ENCODE measurements around the gene SHANK1.
"Not testable (repeated sequence)": the region's sequence is repeated elsewhere in the genome, so short reads cannot be mapped to it uniquely, and the experiment has no call there.

Gene SHANK1

GRCh38 chr19:50756244-50756643 is 36.6 kb upstream of the SHANK1 start:
- H2AFZ ChIP-seq (ENCODE audit: low read length); H3K4me2 ChIP-seq (ENCODE audit: low read depth, low read length, poor library complexity, severe bottlenecking); H3F3A ChIP-seq (ENCODE audit: low read depth); H3K27me3 ChIP-seq (ENCODE audit: insufficient read depth, low read length, poor library complexity, severe bottlenecking); H3K9me3 ChIP-seq (ENCODE audit: insufficient read depth, low read depth, low read length); H3K79me2 ChIP-seq (ENCODE audit: insufficient read depth, low read length); H3K9me2 ChIP-seq (replicated peaks; ENCODE audit: low read depth, low read length); H3K4me3 ChIP-seq (ENCODE audit: low read length, poor library complexity, severe bottlenecking); H3K4me1 ChIP-seq (ENCODE audit: insufficient read depth, low read length, poor library complexity, severe bottlenecking); H3K36me3 ChIP-seq (ENCODE audit: insufficient read depth, low read length); H3K9ac ChIP-seq (ENCODE audit: low read depth, low read length, poor library complexity, severe bottlenecking); H4K20me1 ChIP-seq (ENCODE audit: insufficient read depth, low read length, poor library complexity, severe bottlenecking): not testable (repeated sequence)

- Histone ChIP-seq H3K79me2 (ENCODE audit: insufficient read depth, low read length) (no peaks in the 10 kb centered on the region), H4K20me1 (ENCODE audit: insufficient read depth, low read length, poor library complexity, severe bottlenecking) (no peaks in the 10 kb centered on the region), H3K27me3 (ENCODE audit: insufficient read depth, low read length, poor library complexity, severe bottlenecking) (no peaks in the 10 kb centered on the region), H3K4me2 (ENCODE audit: low read depth, low read length, poor library complexity, severe bottlenecking) (no peak overlapping the region), H2AFZ (ENCODE audit: low read length) (no peak overlapping the region), H3K4me1 (ENCODE audit: insufficient read depth, low read length, poor library complexity, severe bottlenecking) (no peaks in the 10 kb centered on the region), H3F3A (ENCODE audit: low read depth) (no peaks in the 10 kb centered on the region), H3K9me2 (replicated peaks; ENCODE audit: low read depth, low read length) (no peaks in the 10 kb centered on the region), H3K36me3 (ENCODE audit: insufficient read depth, low read length) (no peaks in the 10 kb centered on the region), H3K4me3 (ENCODE audit: low read length, poor library complexity, severe bottlenecking) (no peak overlapping the region), H3K9me3 (ENCODE audit: insufficient read depth, low read depth, low read length) (no peaks in the 10 kb centered on the region), H3K9ac (ENCODE audit: low read depth, low read length, poor library complexity, severe bottlenecking) (no peak overlapping the region)
- TF ChIP-seq CTCF (conservative IDR thresholded peaks at IDR 0.05; ENCODE audit: low read length) (no peak), EZH2phosphoT487 (IDR thresholded peaks at IDR 0.05; ENCODE audit: borderline replicate concordance) (no peak)
Measured at GRCh38 chr19:50753879-50754278, 34.3 kb upstream of the SHANK1 start.

GRCh38 chr19:50750010-50750409 is 30.4 kb upstream of the SHANK1 start:
- no peaks in the 10 kb centered on the region for H3K36me3 ChIP-seq (ENCODE audit: insufficient read depth, low read length)
- no peaks in the 10 kb centered on the region for H3K79me2 ChIP-seq (ENCODE audit: insufficient read depth, low read length)
- no peaks in the 10 kb centered on the region for H3F3A ChIP-seq (ENCODE audit: low read depth)
- no peak overlapping the region for H2AFZ ChIP-seq (ENCODE audit: low read length)
- no peaks in the 10 kb centered on the region for H3K27me3 ChIP-seq (ENCODE audit: insufficient read depth, low read length, poor library complexity, severe bottlenecking)
- H3K4me2 ChIP-seq (ENCODE audit: low read depth, low read length, poor library complexity, severe bottlenecking), result no peak overlapping the region
- H3K4me1 ChIP-seq (ENCODE audit: insufficient read depth, low read length, poor library complexity, severe bottlenecking), result no peaks in the 10 kb centered on the region
- H3K9ac ChIP-seq (ENCODE audit: low read depth, low read length, poor library complexity, severe bottlenecking), result no peak overlapping the region
- TF ChIP-seq EZH2phosphoT487 (IDR thresholded peaks at IDR 0.05; ENCODE audit: borderline replicate concordance), result no peak
- TF ChIP-seq CTCF (conservative IDR thresholded peaks at IDR 0.05; ENCODE audit: low read length), result no peak
- H4K20me1 ChIP-seq (ENCODE audit: insufficient read depth, low read length, poor library complexity, severe bottlenecking), result no peaks in the 10 kb centered on the region
- H3K4me3 ChIP-seq (ENCODE audit: low read length, poor library complexity, severe bottlenecking), result no peak overlapping the region
- no peaks in the 10 kb centered on the region for H3K9me2 ChIP-seq (replicated peaks; ENCODE audit: low read depth, low read length)
- H3K9me3 ChIP-seq (ENCODE audit: insufficient read depth, low read depth, low read length), result no peaks in the 10 kb centered on the region

- Histone ChIP-seq H3K9me3 (ENCODE audit: insufficient read depth, low read depth, low read length) (no peaks in the 10 kb centered on the region), H3K4me3 (ENCODE audit: low read length, poor library complexity, severe bottlenecking) (no peak overlapping the region), H4K20me1 (ENCODE audit: insufficient read depth, low read length, poor library complexity, severe bottlenecking) (no peaks in the 10 kb centered on the region), H3K9me2 (replicated peaks; ENCODE audit: low read depth, low read length) (no peaks in the 10 kb centered on the region), H3K4me1 (ENCODE audit: insufficient read depth, low read length, poor library complexity, severe bottlenecking) (no peaks in the 10 kb centered on the region), H3K27me3 (ENCODE audit: insufficient read depth, low read length, poor library complexity, severe bottlenecking) (no peaks in the 10 kb centered on the region), H2AFZ (ENCODE audit: low read length) (no peak overlapping the region), H3K36me3 (ENCODE audit: insufficient read depth, low read length) (no peaks in the 10 kb centered on the region), H3F3A (ENCODE audit: low read depth) (no peaks in the 10 kb centered on the region), H3K79me2 (ENCODE audit: insufficient read depth, low read length) (no peaks in the 10 kb centered on the region), H3K4me2 (ENCODE audit: low read depth, low read length, poor library complexity, severe bottlenecking) (no peak overlapping the region), H3K9ac (ENCODE audit: low read depth, low read length, poor library complexity, severe bottlenecking) (no peak overlapping the region)
- TF ChIP-seq CTCF (conservative IDR thresholded peaks at IDR 0.05; ENCODE audit: low read length) (no peak), EZH2phosphoT487 (IDR thresholded peaks at IDR 0.05; ENCODE audit: borderline replicate concordance) (no peak)
Measured at GRCh38 chr19:50749490-50749889, 29.9 kb upstream of the SHANK1 start.

GRCh38 chr19:50747141-50747540 is 27.5 kb upstream of the SHANK1 start:
- H3K9ac ChIP-seq (ENCODE audit: low read depth, low read length, poor library complexity, severe bottlenecking); H3K27me3 ChIP-seq (ENCODE audit: insufficient read depth, low read length, poor library complexity, severe bottlenecking); H4K20me1 ChIP-seq (ENCODE audit: insufficient read depth, low read length, poor library complexity, severe bottlenecking); H3K79me2 ChIP-seq (ENCODE audit: insufficient read depth, low read length); H3K9me2 ChIP-seq (replicated peaks; ENCODE audit: low read depth, low read length); H2AFZ ChIP-seq (ENCODE audit: low read length); H3K4me1 ChIP-seq (ENCODE audit: insufficient read depth, low read length, poor library complexity, severe bottlenecking); H3K36me3 ChIP-seq (ENCODE audit: insufficient read depth, low read length); H3K4me3 ChIP-seq (ENCODE audit: low read length, poor library complexity, severe bottlenecking); H3F3A ChIP-seq (ENCODE audit: low read depth); H3K4me2 ChIP-seq (ENCODE audit: low read depth, low read length, poor library complexity, severe bottlenecking); H3K9me3 ChIP-seq (ENCODE audit: insufficient read depth, low read depth, low read length): not testable (repeated sequence)
